ENCODE measurements around the gene SRC.

Gene SRC

GRCh38 chr20:37301120-37301519, 44.8 kb upstream of the SRC start:
- DNase-seq, result no peak
- TF ChIP-seq CTCF (IDR thresholded peaks at IDR 0.05; ENCODE audit: low read depth, low read length), result no peak
- H3K27me3 ChIP-seq (ENCODE audit: insufficient read depth, low read depth, severe bottlenecking), result no peaks in the 10 kb centered on the region
- no peak overlapping the region for H3K27ac ChIP-seq
- H3K9me3 ChIP-seq (ENCODE audit: severe bottlenecking), result no peaks in the 10 kb centered on the region
- H3K36me3 ChIP-seq, result peaks cover 26% of the 10 kb centered on the region
- no peak overlapping the region for H3K4me3 ChIP-seq (ENCODE audit: low read depth, low read length)

DNA sequence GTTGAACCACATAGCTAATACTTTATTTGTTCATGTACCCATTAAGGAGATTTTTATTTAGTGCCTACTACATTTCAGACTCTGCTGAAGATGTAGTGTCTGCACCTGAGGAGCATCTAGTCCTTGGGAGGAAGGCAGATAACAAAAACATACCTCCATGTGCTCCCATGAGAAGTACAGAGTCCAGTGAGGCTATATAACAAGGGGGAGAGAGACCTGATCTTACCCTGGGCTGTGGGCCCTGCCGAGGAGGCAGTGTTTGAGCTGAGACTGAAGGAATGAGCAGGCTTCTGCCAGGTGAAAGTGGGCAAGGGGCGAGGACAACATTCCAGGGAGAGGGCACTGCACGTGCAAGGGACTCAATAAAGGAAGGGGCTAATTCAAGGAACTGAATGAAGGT, 44.4 kb upstream of the SRC start:
- peaks cover 26% of the 10 kb centered on the region for H3K36me3 ChIP-seq
- no peak overlapping the region for H3K27ac ChIP-seq
- H3K4me3 ChIP-seq (ENCODE audit: low read depth, low read length), result no peak overlapping the region
- no peaks in the 10 kb centered on the region for H3K27me3 ChIP-seq (ENCODE audit: insufficient read depth, low read depth, severe bottlenecking)
- H3K9me3 ChIP-seq (ENCODE audit: severe bottlenecking), result no peaks in the 10 kb centered on the region
- no peak for TF ChIP-seq CTCF (IDR thresholded peaks at IDR 0.05; ENCODE audit: low read depth, low read length)
- no peak for DNase-seq

DNA sequence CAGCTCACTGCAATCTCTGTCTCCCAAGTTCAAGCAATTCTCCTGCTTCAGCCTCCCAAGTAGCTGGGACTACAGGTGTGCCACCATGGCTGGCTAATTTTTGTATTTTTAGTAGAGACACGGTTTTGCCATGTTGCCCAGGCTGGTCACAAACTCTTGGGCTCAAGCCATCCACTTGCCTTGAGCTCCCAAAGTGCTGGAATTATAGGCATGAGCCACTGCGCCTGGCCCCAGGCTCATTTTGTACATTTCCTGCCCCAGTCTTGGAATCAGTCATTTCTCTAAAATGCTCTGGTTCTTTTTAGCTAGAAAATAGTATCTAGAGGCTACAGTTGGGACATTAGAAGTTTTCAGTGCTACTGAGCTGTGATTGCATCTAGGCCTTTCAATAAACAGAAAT, 43.0 kb upstream of the SRC start:
- no peak overlapping the region for H3K27ac ChIP-seq
- H3K36me3 ChIP-seq, result peaks cover 26% of the 10 kb centered on the region
- H3K27me3 ChIP-seq (ENCODE audit: insufficient read depth, low read depth, severe bottlenecking), result no peaks in the 10 kb centered on the region
- no peak for TF ChIP-seq CTCF (IDR thresholded peaks at IDR 0.05; ENCODE audit: low read depth, low read length)
- no peak overlapping the region for H3K4me3 ChIP-seq (ENCODE audit: low read depth, low read length)
- no peak for DNase-seq
- H3K9me3 ChIP-seq (ENCODE audit: severe bottlenecking), result no peaks in the 10 kb centered on the region

DNA sequence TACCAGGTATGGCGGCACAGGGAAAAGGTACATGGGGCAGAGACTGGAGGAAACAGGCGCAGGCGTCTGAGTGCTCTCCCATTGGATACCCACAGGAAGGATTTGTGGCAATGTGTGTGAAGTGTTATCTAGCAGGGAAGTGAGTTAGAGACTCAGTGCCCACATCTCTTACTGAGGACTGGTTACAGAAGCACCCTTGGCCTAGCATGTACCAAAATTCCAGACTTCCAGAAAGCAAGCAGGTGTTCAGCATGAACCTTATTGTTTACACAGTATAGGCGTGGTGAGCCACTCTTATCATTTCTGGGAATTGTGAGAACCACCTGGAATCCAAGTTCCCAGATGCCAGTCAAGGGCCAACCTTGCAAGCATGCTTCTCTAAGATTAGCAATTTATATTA, 42.3 kb upstream of the SRC start:
- Histone ChIP-seq H3K4me3 (ENCODE audit: low read depth, low read length) (no peak overlapping the region), H3K9me3 (ENCODE audit: severe bottlenecking) (no peaks in the 10 kb centered on the region), H3K27me3 (ENCODE audit: insufficient read depth, low read depth, severe bottlenecking) (no peaks in the 10 kb centered on the region), H3K27ac (no peak overlapping the region), H3K36me3 (peaks cover 22% of the 10 kb centered on the region)
- no peak for DNase-seq
- TF ChIP-seq CTCF (IDR thresholded peaks at IDR 0.05; ENCODE audit: low read depth, low read length), result no peak

GRCh38 chr20:37305079-37305478, 40.9 kb upstream of the SRC start:
- H3K4me3 ChIP-seq (ENCODE audit: low read depth, low read length), result no peak overlapping the region
- H3K9me3 ChIP-seq (ENCODE audit: severe bottlenecking), result no peaks in the 10 kb centered on the region
- TF ChIP-seq CTCF (IDR thresholded peaks at IDR 0.05; ENCODE audit: low read depth, low read length), result no peak
- no peak overlapping the region for H3K27ac ChIP-seq
- DNase-seq, result no peak
- H3K27me3 ChIP-seq (ENCODE audit: insufficient read depth, low read depth, severe bottlenecking), result no peaks in the 10 kb centered on the region
- peaks cover 17% of the 10 kb centered on the region for H3K36me3 ChIP-seq

GRCh38 chr20:37305839-37306238, 40.1 kb upstream of the SRC start:
- peaks cover 17% of the 10 kb centered on the region for H3K36me3 ChIP-seq

More at GRCh38 chr20:37305839-37306238, 40.1 kb upstream of the SRC start:
- Histone ChIP-seq H3K4me3 (ENCODE audit: low read depth, low read length) (no peak overlapping the region), H3K9me3 (ENCODE audit: severe bottlenecking) (no peaks in the 10 kb centered on the region), H3K27me3 (ENCODE audit: insufficient read depth, low read depth, severe bottlenecking) (no peaks in the 10 kb centered on the region), H3K27ac (no peak overlapping the region)
- DNase-seq, result no peak
- no peak for TF ChIP-seq CTCF (IDR thresholded peaks at IDR 0.05; ENCODE audit: low read depth, low read length)

Data from WERI-Rb-1 (cell line).